Skeletal muscle tissue (tissue), 4 donors: ENCODE measurements around the gene LYRM4. TPM values are rescaled to one million over a fixed set of nuclear protein-coding genes. Genes with fewer than 3 reads are reported as not detected.
"Not testable (repeated sequence)": the region's sequence is repeated elsewhere in the genome, so short reads cannot be mapped to it uniquely, and the experiment has no call there.

Experiments
- H3K27ac ChIP-seq: one replicate; pipeline ENCODE4 v1.7.0; 2013; ENCODE audit warnings: mild to moderate bottlenecking, low read depth, low read length, inconsistent platforms
- H3K27me3 ChIP-seq, 3 donors: one replicate each; pipeline ENCODE4 v1.7.0; 2013; ENCODE audit warnings: low read length in 3 of 3; ENCODE audit not compliant: control insufficient read depth in 3 of 3, insufficient read depth in 3 of 3
- H3K36me3 ChIP-seq, 3 donors: one replicate each; pipeline ENCODE4 v1.7.0; 2013; ENCODE audit warnings: low read length in 3 of 3; ENCODE audit not compliant: control insufficient read depth in 3 of 3, insufficient read depth in 3 of 3
- H3K4me1 ChIP-seq, 3 donors: one replicate each; pipeline ENCODE4 v1.7.0; 2013; ENCODE audit warnings: low read length in 3 of 3, mild to moderate bottlenecking in 3 of 3; ENCODE audit not compliant: control insufficient read depth in 3 of 3, insufficient read depth in 3 of 3
- H3K4me3 ChIP-seq, 3 donors: one replicate each; pipeline ENCODE4 v1.7.0; 2013; ENCODE audit warnings: low read length in 3 of 3
- H3K9ac ChIP-seq, 3 donors: one replicate each; pipeline ENCODE4 v1.7.0; 2013; ENCODE audit warnings: low read length in 3 of 3, mild to moderate bottlenecking in 3 of 3, moderate library complexity in 2 of 3, low read depth in 1 of 3
- H3K9me3 ChIP-seq, 3 donors: one replicate each; pipeline ENCODE4 v1.7.0; 2013; ENCODE audit warnings: low read length in 3 of 3; ENCODE audit not compliant: control insufficient read depth in 3 of 3
- total RNA-seq: library from RNA; depleted of rRNA; stranded (reverse); fragments of >200 nt; gene quantifications from one replicate; pipeline ENCODE4 v1.2.3, GENCODE V29; 2014
- donor health status: Osteomylitis.

LYRM4 gene
- total RNA-seq, 1 donor from 2014 or later: 10.4 TPM

DNA sequence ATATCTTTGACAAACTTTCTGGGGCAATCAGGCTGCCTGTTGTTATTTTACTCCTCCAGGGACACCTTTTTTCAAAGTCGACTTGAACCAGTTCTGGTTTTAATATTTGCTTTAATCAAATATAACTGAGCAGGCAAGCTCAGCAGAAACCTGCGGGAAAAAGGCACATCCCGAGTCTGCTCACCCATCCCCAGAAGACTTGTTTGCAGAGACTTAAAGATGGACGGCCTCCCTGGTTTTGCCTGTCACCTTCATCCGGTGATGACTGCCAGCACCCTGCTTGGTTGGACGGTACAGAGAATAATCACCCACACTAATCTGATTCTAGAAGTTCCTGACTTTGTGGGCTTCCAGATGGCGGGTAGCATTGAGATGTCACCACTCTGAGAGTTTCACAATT lies 138.8 kb downstream of the LYRM4 start:
- no peaks in the 10 kb centered on the region for H3K36me3 ChIP-seq
- no peaks in the 10 kb centered on the region for H3K9me3 ChIP-seq
- H3K27me3 ChIP-seq: no peaks in the 10 kb centered on the region
- H3K4me3 ChIP-seq: no peak overlapping the region
- no peak overlapping the region for H3K27ac ChIP-seq
- no peak overlapping the region for H3K9ac ChIP-seq
- peaks cover 2 to 9% (median 7%) of the 10 kb centered on the region in 3 donors for H3K4me1 ChIP-seq

DNA sequence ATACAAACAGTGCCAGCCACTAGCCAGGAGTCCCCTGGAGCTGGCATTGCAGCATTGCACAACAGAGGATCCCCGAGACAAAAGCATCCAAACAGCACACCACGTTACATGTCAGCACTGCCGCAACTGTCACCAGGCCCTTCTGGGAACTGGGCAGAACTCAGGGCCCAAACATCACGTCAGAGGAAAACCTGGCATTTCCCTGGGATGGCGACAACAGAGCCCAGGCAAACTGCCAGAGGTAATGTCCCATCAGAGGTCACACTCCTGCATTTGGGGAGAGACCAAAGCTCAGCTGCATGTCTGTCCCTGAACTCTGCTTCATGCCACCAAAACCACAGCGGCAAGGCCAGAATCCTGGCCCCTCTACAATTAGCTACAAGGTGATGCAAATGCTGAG lies 139.3 kb downstream of the LYRM4 start:
- Histone ChIP-seq H3K27ac (no peak overlapping the region), H3K36me3 (no peaks in the 10 kb centered on the region), H3K9me3 (no peaks in the 10 kb centered on the region), H3K4me3 (no peak overlapping the region), H3K9ac (no peak overlapping the region), H3K27me3 (no peaks in the 10 kb centered on the region), H3K4me1 (peaks cover 2 to 9% (median 7%) of the 10 kb centered on the region in 3 donors)

DNA sequence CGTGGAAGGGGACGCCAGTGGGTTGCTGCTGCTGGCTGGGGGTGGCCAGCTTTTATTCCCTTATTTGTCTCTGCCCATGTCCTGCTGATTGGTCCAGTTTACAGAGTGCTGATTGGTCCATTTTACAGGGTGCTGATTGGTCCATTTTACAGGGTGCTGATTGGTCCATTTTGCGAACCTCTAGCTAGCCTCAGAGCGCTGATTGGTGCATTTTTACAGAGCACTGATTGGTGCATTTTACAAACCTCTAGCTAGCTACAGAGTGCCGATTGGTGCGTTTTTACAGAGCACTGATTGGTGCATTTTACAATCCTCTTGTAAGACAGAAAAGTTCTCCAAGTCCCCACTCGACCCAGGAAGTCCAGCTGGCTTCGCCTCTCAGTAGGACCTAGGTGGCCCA lies 140.2 kb downstream of the LYRM4 start:
- not testable (repeated sequence) for H3K4me1 ChIP-seq, H3K4me3 ChIP-seq, H3K9ac ChIP-seq

DNA sequence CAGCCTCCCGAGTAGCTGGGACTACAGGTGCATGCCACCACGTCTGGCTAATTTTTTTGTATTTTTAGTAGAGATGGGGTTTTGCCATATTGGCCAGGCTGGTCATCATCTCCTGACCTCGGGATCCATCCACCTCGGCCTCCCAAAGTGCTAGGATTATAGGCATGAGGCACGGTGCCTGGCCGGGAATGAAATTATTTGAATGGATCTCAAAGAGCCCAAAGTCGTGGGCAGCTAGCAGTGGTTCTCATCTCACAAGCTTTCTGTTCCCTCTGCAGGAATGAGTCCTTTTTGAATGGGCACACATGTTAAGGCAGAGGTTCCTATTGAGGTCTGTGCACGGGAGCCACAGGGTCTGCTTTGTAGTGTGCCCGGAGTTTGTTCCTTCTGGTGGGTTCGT lies 140.7 kb downstream of the LYRM4 start:
- H3K9ac ChIP-seq: no peak overlapping the region
- no peak overlapping the region for H3K27ac ChIP-seq
- no peaks in the 10 kb centered on the region for H3K27me3 ChIP-seq
- no peaks in the 10 kb centered on the region for H3K9me3 ChIP-seq
- H3K36me3 ChIP-seq: no peaks in the 10 kb centered on the region
- peaks cover 2 to 9% (median 7%) of the 10 kb centered on the region in 3 donors for H3K4me1 ChIP-seq
- H3K4me3 ChIP-seq: no peak overlapping the region

More for the DNA sequence above, 140.2 kb downstream of the LYRM4 start:
- H3K9me3 ChIP-seq, H3K27ac ChIP-seq, H3K27me3 ChIP-seq, H3K36me3 ChIP-seq: not testable (repeated sequence)

DNA sequence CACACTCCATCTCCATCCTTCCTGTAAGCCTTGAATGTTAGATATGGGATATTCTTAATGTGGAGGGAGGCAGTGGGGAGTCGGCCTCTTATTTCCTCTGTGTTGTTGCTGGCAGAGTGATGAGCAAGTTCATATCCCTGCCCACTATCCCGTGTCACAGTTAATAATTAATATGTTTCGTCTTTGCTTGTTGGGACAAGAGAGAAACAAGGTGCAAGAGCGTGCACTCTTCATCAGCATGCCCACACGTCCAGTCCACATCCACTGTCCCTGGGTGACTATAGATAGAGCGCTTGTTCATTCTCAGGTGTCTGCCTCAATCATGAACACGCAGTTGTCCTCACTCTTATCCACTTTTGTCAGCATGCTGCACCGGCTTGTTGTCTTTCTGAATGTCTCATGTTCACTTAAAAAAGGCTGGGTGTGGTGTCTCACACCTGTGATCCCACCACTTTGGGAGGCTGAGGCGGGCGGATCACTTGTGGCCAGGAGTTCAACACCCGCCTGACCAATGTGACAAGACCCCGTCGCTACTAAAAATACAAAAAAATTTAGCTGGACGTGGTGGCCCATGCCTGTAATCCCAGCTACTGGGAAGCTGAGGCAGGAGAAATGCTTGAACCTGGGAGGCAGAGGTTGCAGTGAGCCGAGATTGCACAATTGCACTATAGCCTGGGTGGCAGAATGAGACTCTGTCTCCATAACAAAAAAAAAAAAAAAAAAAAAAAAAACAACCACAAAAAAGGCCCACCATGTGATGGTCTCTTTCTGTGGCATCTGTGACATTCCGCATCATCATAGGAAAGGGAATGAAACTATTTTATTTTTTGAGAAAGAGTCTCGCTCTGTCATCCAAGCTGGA lies 141.4 kb downstream of the LYRM4 start:
- H3K27ac ChIP-seq: no peak overlapping the region
- no peaks in the 10 kb centered on the region for H3K36me3 ChIP-seq
- H3K4me3 ChIP-seq: no peak overlapping the region
- peaks cover 2 to 9% (median 7%) of the 10 kb centered on the region in 3 donors for H3K4me1 ChIP-seq
- no peaks in the 10 kb centered on the region for H3K9me3 ChIP-seq
- H3K27me3 ChIP-seq: no peaks in the 10 kb centered on the region
- no peak overlapping the region for H3K9ac ChIP-seq

DNA sequence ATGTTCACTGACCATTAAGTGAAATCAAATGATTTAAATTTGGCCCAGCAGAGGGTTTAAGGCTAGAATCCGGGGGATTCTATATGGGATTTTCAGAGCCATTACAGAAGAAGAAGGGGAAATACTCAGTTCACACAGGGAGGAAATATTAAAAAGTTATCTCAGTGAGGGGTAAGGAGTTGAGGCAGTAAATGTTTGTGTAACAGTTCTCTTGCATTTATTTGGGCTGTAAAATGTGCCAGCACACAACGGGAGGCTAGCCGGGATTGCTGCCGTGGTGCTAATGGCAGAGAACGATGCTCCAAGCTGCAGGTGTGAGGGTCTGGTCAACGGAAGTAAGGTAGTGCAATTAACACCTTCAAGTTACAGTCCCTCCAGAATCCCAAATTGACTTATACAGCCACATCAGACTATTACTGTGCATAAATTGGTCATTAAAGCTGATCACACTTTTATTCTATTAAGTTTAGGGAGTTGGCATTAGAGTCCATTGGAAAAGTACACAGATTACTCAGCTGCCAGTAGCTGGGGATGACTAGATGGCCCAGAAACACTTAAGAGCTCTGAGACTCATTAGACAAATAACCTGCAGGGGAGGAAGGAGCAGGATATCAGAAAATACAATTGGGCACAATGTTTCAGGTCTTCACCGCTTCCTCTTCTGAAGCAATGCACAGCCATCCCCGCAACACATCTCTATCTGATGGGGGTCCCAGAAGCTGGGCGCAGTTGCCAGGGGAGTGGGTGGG lies 144.3 kb downstream of the LYRM4 start:
- no peak overlapping the region for H3K27ac ChIP-seq
- H3K27me3 ChIP-seq: no peaks in the 10 kb centered on the region
- H3K9me3 ChIP-seq: no peaks in the 10 kb centered on the region
- H3K36me3 ChIP-seq: no peaks in the 10 kb centered on the region
- H3K4me1 ChIP-seq: peaks cover under 1 to 3% (median 2%) of the 10 kb centered on the region in 3 donors
- H3K4me3 ChIP-seq: no peak overlapping the region
- H3K9ac ChIP-seq: no peak overlapping the region

DNA sequence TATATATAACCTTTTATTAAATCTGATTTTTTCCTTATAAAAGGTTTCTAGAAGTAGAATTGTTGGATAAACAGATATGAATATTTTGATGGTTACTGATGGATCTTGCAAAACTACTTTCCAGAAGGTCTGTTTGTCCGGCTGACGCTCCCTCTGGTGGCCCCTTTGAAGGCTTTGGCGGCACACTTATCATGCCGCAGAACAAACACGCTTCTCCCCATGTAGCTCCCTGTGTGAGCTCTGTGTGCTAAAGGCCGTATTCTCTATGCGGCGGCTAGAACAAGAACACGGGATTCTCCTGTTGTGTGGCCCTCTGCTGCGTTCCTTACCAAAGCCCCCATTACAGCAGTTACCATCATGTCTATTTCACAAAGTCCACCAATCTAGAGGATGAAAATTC lies 145.6 kb downstream of the LYRM4 start:
- H3K4me3 ChIP-seq: no peak overlapping the region
- H3K9me3 ChIP-seq: no peaks in the 10 kb centered on the region
- H3K36me3 ChIP-seq: peaks cover 0 to 5% (median 0%) of the 10 kb centered on the region in 3 donors
- H3K27ac ChIP-seq: no peak overlapping the region
- no peak overlapping the region for H3K9ac ChIP-seq
- no peaks in the 10 kb centered on the region for H3K27me3 ChIP-seq
- no peaks in the 10 kb centered on the region for H3K4me1 ChIP-seq

DNA sequence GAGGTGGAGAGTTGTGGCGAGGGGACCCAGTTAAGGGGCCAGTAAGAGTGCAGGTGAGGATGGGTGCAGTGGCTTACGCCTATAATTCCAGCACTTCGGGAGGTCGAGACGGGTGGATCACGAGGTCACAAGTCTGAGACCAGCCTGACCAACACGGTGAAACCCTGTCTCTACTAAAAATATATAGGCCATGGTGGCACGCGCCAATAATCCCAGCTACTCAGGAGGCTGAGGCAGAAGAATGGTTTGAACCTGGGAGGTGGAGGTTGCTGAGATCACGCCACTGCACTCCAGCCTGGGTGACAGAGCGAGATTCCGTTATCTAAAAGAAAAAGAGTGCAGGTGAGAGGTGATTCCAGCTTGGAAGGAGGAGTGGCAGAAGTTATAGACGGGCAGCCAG lies 147.7 kb downstream of the LYRM4 start:
- no peak overlapping the region for H3K9ac ChIP-seq
- no peak overlapping the region for H3K4me3 ChIP-seq
- no peaks in the 10 kb centered on the region for H3K9me3 ChIP-seq
- H3K36me3 ChIP-seq: peaks cover 0 to 5% (median 0%) of the 10 kb centered on the region in 3 donors
- H3K4me1 ChIP-seq: peaks cover 7% of the 10 kb centered on the region in 3 donors
- no peaks in the 10 kb centered on the region for H3K27me3 ChIP-seq
- no peak overlapping the region for H3K27ac ChIP-seq

DNA sequence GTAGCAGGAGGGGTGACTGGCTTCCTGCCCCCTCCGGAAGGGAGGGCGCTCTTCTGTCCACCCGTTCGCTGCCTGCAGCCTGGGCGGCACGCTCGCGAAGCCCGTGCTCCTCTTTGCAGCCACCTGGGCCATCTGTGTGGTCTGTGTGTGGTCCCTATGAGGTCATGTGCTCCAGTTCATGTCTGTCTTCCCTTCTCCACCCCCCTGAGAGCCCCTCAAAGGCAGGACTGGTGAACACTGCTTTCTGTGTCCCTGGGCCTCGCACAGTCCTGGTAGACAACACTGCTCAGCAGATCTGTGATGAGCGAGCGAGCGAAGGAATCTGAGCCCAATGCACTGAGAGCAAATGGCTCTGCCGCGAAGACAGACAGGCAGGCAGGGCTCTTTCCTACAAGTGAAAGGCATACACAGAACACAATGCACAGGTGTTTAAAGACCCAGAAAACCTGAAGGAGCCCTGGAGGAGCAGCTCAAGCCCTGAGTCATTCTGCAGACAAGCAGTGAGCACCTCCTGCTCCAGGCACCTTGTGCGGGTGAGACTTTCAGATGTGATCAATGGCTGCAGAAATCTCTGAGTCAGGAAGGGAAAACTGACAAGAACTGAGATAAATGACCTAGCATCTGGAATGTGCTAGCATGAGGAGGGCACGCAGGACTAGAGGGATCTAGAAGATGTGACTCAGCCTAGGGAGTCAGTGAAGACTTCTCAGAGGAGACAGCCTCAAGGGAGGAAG lies 148.5 kb downstream of the LYRM4 start:
- peaks cover 0 to 5% (median 0%) of the 10 kb centered on the region in 3 donors for H3K36me3 ChIP-seq
- no peaks in the 10 kb centered on the region for H3K9me3 ChIP-seq
- no peak overlapping the region for H3K9ac ChIP-seq
- H3K27ac ChIP-seq: no peak overlapping the region
- H3K4me1 ChIP-seq: peaks cover 8 to 13% (median 10%) of the 10 kb centered on the region in 3 donors
- no peak overlapping the region for H3K4me3 ChIP-seq
- H3K27me3 ChIP-seq: no peaks in the 10 kb centered on the region
